22Rv1 (cell line): Measurements from ENCODE around the gene METTL4.

Experiments used
- CTCF ChIP-seq: fragments of 450-650 bp; IDR thresholded peaks from 2 replicates; pipeline ENCODE4 v1.5.1; 2017; ENCODE audit warnings: mild to moderate bottlenecking
- ZFX ChIP-seq: fragments of 450-650 bp; IDR thresholded peaks from 2 replicates; pipeline ENCODE4 v1.6.1; 2017; ENCODE audit warnings: antibody characterized with exemption, borderline replicate concordance

DNA sequence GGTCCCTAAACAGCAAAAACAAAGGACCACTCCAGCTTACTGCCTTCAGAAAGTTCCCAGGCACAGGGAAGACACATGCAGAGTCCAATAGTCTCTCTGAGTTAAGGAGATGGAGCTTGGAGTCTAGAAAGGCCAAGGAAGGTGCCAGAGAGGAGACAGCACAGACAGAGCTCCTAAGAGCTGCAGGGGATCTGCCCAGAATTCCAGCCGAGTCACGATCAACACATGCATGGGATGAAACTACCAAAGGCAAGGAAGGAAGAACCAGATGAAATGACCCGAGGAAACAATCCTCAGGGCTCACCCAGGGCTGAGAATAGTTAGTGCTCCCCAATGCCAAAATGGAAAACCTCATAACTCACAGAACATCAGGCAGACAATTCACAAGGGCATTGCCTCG lies 15.4 kb downstream of the METTL4 start:
- no peak for TF ChIP-seq CTCF
- TF ChIP-seq ZFX = no peak
